Measurements from ENCODE around the gene TIMMDC1.
"Not testable (repeated sequence)": the region's sequence is repeated elsewhere in the genome, so short reads cannot be mapped to it uniquely, and the experiment has no call there.

Gene TIMMDC1

DNA sequence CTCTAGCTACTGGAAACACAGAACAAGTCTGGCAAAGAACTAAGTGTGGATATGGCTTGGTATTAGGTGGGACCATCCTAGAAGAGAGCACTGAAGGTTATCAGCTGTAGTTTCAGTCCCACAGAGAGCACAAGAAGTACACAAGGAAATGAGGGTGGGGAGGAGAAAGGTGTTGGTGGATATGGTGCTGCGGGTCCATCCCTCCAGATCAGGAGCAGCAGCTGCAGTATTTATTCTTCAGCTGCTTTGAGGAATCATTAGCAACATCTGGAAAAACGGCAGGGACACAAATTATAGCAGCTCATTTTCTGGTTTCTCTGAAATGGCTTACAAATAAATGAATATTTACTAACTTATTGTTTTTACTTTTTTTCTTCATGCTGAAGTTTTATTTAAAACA lies 32.1 kb downstream of the TIMMDC1 start:
- no peak for TF ChIP-seq POLR2A (IDR thresholded peaks at IDR 0.05; ENCODE audit: low read depth, low read length)
- no peak for DNase-seq (ENCODE audit: insufficient read length, low spot score)
- FAIRE-seq: no peak

DNA sequence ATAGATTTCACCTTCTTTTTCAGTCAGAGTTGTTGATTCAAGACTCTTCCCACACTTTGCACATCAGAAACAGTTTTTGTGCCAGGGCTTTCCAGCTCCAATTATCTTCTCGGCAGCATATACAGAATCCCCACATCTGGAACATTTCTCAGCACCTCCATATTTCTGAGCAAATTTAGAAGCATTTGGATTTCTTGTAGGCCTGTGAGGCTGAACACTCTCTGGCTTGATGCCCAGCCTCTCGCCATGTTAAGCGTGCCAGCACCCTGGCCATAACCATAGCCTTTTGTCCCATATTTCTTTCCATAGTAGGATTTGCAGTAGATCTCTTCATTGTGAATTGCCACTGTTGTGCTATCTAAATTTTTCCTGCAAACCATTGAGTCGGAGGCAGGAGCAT lies 32.8 kb downstream of the TIMMDC1 start:
- FAIRE-seq (no peak), DNase-seq (ENCODE audit: insufficient read length, low spot score) (no peak)
- TF ChIP-seq POLR2A (IDR thresholded peaks at IDR 0.05; ENCODE audit: low read depth, low read length): no peak

DNA sequence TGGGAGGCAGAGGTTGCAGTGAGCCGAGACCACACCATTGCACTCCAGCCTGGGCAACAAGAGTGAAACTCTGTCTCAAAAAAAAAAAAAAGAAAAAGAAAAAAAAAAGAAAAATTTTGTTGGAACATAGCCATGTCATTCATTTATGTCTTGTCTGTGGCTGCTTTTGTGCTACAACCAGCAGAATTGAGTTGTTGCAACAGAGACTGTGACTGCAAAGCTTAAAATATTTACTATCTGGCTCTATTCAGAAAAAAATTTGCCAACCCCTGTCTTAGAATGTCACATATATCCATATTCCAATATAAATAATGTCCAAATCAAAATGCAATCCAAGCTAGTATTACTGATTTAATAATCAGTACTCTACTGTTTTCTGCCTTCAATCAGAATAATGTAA lies 35.9 kb downstream of the TIMMDC1 start:
- FAIRE-seq (no peak), DNase-seq (ENCODE audit: insufficient read length, low spot score) (no peak)
- no peak for TF ChIP-seq POLR2A (IDR thresholded peaks at IDR 0.05; ENCODE audit: low read depth, low read length)

DNA sequence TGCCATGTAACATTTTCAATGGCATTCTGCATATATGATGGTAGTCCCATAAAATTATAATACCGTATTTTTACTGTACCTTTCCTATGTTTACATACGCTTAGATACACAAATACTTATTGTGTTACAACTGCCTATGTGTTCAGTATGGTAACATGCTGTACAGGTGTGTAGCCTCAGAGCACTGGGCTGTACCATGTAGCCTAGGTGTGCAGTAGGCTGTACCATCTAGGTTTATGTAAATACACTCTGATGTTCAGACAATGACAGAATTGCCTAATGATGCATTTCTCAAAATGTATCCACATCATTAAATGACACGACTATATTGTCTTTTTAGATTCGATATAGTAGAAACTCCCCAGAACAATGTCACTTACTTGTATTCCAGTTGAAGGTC lies 38.4 kb downstream of the TIMMDC1 start:
- DNase-seq (ENCODE audit: insufficient read length, low spot score) (no peak), FAIRE-seq (no peak)
- TF ChIP-seq POLR2A (IDR thresholded peaks at IDR 0.05; ENCODE audit: low read depth, low read length): no peak

GRCh38 chr3:119538772-119539171 lies 40.4 kb downstream of the TIMMDC1 start:
- no peak for FAIRE-seq
- no peak for DNase-seq (ENCODE audit: insufficient read length, low spot score)
- no peak for TF ChIP-seq POLR2A (IDR thresholded peaks at IDR 0.05; ENCODE audit: low read depth, low read length)

DNA sequence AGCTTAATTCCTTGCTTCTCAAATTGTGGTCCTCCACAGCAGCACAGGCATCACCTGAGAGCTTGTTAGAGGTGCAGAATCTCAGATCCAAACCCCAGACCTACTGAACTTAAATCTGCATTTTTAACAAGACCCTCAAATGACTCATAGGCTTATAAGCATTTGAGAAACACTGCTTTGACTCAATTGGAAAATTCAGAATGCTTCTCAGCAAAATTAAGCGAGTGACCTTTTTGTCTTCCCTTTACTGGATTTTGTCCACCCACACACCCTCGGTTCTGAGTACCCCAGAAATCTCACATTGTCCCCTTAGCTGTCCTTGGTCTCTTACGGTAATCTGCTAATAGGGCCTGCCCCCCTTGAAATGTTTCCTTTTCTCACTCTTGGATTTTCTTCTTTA lies 43.2 kb downstream of the TIMMDC1 start:
- FAIRE-seq: no peak
- no peak for DNase-seq (ENCODE audit: insufficient read length, low spot score)
- TF ChIP-seq POLR2A (IDR thresholded peaks at IDR 0.05; ENCODE audit: low read depth, low read length): no peak

DNA sequence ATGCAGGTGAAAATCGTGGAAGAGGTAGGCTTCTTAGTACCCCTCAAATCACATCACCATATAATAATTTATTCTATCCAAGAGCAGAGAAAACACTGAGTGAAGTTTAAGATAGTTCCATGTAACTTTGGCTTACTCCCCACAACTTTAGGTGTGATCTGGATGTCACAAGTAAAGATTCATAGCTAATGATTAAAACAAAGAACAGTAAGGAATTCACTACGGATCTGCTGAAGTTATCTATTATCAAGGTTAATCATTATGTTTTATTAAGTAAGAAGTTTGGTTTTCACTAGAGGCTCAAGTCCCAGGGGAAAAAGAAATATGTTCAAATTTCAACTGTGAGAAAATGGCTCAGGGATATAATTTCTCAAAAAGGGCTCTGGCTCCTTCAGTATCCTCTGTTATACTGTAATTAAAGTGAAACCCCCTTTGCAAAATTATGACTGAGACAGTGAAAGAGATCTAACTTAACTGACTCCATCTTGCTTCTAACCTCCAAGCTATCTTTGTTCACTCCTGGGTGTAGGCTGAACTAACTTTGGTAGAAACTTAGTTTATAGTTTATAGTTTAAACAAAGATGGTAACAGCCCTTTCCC lies 43.9 kb downstream of the TIMMDC1 start:
- no peak for TF ChIP-seq POLR2A (IDR thresholded peaks at IDR 0.05; ENCODE audit: low read depth, low read length)

GRCh38 chr3:119543147-119543546 lies 44.8 kb downstream of the TIMMDC1 start:
- FAIRE-seq (no peak), DNase-seq (ENCODE audit: insufficient read length, low spot score) (no peak)
- TF ChIP-seq POLR2A (IDR thresholded peaks at IDR 0.05; ENCODE audit: low read depth, low read length): no peak

More for the DNA sequence above, 43.9 kb downstream of the TIMMDC1 start:
- FAIRE-seq: no peak
- no peak for DNase-seq (ENCODE audit: insufficient read length, low spot score)

DNA sequence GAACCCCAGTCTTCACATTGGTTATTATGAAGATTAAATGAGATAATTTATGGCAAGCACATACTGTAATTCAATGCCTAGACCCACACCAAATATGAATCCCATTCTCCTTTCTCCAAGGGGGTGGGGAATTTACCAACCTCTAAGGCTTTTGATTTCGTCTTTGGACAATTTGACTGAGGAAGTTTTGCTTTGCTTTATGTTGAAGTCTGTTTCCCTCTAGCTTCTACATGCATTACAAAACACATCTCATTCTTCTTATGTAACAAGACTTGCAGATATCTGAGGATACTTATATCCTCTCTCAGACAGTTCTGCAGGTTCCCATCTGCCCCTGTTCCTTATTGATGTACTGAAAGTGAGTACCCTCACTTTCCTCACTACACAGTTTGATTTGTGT lies 48.9 kb downstream of the TIMMDC1 start:
- DNase-seq (ENCODE audit: insufficient read length, low spot score) (no peak), FAIRE-seq (no peak)
- TF ChIP-seq POLR2A (IDR thresholded peaks at IDR 0.05; ENCODE audit: low read depth, low read length): no peak

GRCh38 chr3:119548341-119548740 lies 50.0 kb downstream of the TIMMDC1 start:
- no peak for DNase-seq (ENCODE audit: insufficient read length, low spot score)
- no peak for TF ChIP-seq POLR2A (IDR thresholded peaks at IDR 0.05; ENCODE audit: low read depth, low read length)
- no peak for FAIRE-seq

DNA sequence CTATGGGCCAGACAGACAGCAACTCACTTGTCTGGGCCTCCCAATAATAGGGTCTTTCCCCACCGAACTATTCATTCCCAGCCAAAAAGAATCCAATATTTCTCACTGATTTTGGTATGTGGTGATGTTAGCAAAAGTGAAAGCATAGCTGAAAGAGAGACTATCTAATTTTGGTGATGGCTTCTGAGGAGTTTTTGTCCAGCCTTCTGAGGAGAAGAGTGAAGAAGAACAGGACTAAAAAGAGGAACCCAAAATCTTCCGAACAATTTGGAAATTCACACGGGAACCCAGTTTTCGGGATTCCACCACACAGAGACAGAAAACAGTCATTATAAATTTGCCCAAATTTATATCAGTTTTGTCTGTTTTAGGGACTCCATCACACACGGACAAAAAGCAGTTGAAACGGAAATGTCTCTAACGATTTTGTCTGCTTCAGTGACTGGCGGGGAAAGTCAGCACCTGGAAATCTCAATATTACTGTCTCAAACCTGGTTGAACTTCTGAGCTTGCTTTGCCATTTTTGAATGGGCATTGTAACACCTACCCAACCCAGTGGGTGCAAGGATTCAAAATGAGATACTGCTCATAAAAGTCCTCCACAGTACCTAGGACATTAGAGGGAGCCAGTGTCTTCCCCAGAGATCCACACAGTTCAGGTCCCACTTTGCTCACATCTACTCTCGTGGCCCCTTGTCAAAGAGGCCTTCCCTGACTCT lies 52.0 kb downstream of the TIMMDC1 start:
- no peak for TF ChIP-seq POLR2A (IDR thresholded peaks at IDR 0.05; ENCODE audit: low read depth, low read length)
- FAIRE-seq (no peak), DNase-seq (ENCODE audit: insufficient read length, low spot score) (no peak)

- DNase-seq (ENCODE audit: insufficient read length, low spot score): no peak
- TF ChIP-seq POLR2A (IDR thresholded peaks at IDR 0.05; ENCODE audit: low read depth, low read length): no peak
- no peak for FAIRE-seq
Measured at GRCh38 chr3:119551598-119551997, 53.3 kb downstream of the TIMMDC1 start.

DNA sequence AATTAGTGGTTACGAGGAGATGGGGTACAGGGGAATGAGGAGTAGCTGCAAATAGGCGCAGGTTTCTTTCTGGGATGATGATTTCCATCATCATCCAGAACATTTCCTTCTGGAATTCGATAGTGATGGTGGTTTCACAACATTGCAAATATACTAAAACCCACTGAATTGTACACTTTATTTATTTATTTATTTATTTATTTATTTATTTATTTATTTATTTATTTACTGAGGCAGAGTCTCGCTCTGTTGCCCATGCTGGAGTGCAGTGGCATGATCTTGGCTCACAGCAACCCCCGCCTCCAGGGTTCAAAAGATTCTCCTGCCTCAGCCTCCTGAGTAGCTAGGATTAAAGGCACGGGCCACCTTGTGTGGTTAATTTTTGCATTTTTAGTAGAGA lies 54.6 kb downstream of the TIMMDC1 start:
- DNase-seq (ENCODE audit: insufficient read length, low spot score); FAIRE-seq: not testable (repeated sequence)

DNA sequence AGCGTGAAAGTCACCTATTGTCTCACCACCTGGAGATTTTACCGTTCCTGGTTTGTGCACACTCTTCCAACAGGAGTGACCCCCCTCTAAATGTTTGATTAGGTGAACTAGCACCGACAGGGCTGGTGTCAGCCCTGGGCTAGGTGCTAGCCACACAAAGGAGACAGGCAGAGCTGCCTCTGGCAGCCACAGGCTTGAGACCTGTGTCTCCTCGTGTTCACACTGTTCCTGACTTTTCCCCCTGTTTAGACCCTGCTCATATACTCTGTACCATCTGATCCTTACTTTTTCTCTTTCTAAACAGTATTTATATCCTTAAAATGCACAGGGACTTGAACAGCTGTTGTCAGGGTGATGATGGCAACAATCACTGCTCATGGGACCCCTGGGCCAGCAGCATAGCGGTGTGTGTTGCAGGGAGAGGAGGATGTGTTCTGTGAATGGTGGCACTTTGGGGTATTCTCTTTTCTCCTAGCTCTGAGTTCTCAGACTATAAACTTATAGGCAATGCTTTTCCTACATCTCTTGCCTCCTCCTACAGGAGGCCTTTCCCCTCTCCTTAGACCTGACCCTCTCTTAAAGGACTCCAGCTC lies 55.6 kb downstream of the TIMMDC1 start:
- no peak for TF ChIP-seq POLR2A (IDR thresholded peaks at IDR 0.05; ENCODE audit: low read depth, low read length)
- DNase-seq (ENCODE audit: insufficient read length, low spot score) (no peak), FAIRE-seq (no peak)

DNA sequence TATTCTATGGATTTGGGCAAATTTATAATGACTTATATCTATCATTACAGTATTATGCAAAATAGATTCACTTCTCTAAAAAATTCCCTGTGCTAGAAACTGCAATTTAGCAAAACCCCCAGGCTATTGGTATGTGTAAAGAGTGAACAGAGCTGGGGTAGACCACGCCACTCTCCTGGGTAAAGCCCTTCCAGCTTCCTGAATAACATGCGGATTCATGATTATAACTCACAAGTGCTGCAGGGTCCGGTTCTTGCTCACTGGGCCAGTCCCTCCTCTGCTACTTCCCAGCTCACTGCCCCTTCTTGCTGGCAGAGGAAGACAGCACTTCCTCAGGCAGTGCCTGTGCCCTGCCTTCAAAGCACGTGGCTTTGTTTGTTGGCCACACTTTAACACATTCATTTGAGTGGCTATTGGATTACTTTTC lies 57.0 kb downstream of the TIMMDC1 start:
- FAIRE-seq (no peak), DNase-seq (ENCODE audit: insufficient read length, low spot score) (no peak)
- no peak for TF ChIP-seq POLR2A (IDR thresholded peaks at IDR 0.05; ENCODE audit: low read depth, low read length)

All from H54 (cell line).